Kidney (tissue), 14 donors: Measurements from ENCODE around the gene DNM3. TPM values are rescaled to one million over a fixed set of nuclear protein-coding genes. Genes with fewer than 3 reads are reported as not detected.

Source experiments
- DNase-seq, 5 donors: peaks; one replicate each; pipeline ENCODE4 v3.0.0-alpha.2; 2013 to 2020
- FAIRE-seq: peaks from 2 replicates; lab custom pipeline; 2012; peaks lifted over from hg19 to GRCh38; lab: Jason Lieb, UNC
- H3K27ac ChIP-seq, 2 donors: one replicate each; pipeline ENCODE4 v1.7.0; 2013; ENCODE audit warnings: low read depth in 2 of 2, low read length in 2 of 2, inconsistent platforms in 1 of 2
- H3K27me3 ChIP-seq: one replicate; pipeline ENCODE4 v1.7.1; 2013; ENCODE audit warnings: low read length, inconsistent platforms; ENCODE audit not compliant: control insufficient read depth, insufficient read depth
- H3K36me3 ChIP-seq, 3 donors: one replicate each; pipeline versions ENCODE4 v1.7.0 to v1.7.1; 2013; ENCODE audit warnings: low read length in 3 of 3, control low read depth in 1 of 3, inconsistent platforms in 1 of 3; ENCODE audit not compliant: insufficient read depth in 3 of 3, control insufficient read depth in 2 of 3
- H3K4me1 ChIP-seq, 3 donors: one replicate each; pipeline versions ENCODE4 v1.7.0 to v1.7.1; 2013; ENCODE audit warnings: low read length in 3 of 3, inconsistent platforms in 1 of 3, low read depth in 1 of 3; ENCODE audit not compliant: control insufficient read depth in 2 of 3, insufficient read depth in 2 of 3
- H3K4me3 ChIP-seq, 3 donors: one replicate each; pipeline versions ENCODE4 v1.7.0 to v1.8.1; 2013; ENCODE audit warnings: low read length in 3 of 3, control low read depth in 1 of 3, inconsistent platforms in 1 of 3
- H3K9ac ChIP-seq, 3 donors: one replicate each; pipeline versions ENCODE4 v1.7.0 to v1.7.1; 2013; ENCODE audit warnings: low read length in 3 of 3, control low read depth in 1 of 3, inconsistent platforms in 1 of 3
- H3K9me3 ChIP-seq, 3 donors: one replicate each; pipeline versions ENCODE4 v1.7.0 to v1.7.1; 2013; ENCODE audit warnings: low read length in 3 of 3, control low read depth in 1 of 3, inconsistent platforms in 1 of 3; ENCODE audit not compliant: control insufficient read depth in 2 of 3, insufficient read depth in 1 of 3
- CTCF ChIP-seq: IDR thresholded peaks from 3 replicates; pipeline ENCODE4 v1.5.1; 2012; ENCODE audit warnings: mild to moderate bottlenecking, moderate library complexity, borderline replicate concordance; ENCODE audit not compliant: insufficient read depth; ENCODE audit errors: extremely low read depth
- intact Hi-C: fragments of 100-400 bp; cut with DNase I; formaldehyde crosslinking; loops from one replicate; pipeline ENCODE4 v1.11.1; 2022
- polyA plus RNA-seq: library from polyadenylated mRNA; stranded (reverse); fragments of 350-450 nt; fragmentation: Illumina TruSeq; extraction: RNeasy Lipid Tissue Mini Kit (QIAGEN cat#74804); gene quantifications from one replicate; pipeline ENCODE4 v1.2.3, GENCODE V29; 2014; ENCODE audit warnings: low read depth, low replicate concordance; ENCODE audit not compliant: insufficient read depth
- total RNA-seq: library from RNA; stranded (reverse); fragmentation: NEBNext Ultra II Directional; extraction: Animal tissue kit (Norgen Biotek cat#: 25700); gene quantifications from one replicate; pipeline ENCODE4 v1.2.1, GENCODE V29; 2021
- donor health status: control.
- donor health status: control.
- donor health status: control.
- donor health status: control.
- donor health status: control.
- donor health status: DM: yes; HTN: yes; CAD: no.
- donor health status: Normal renal cell carcinoma (clear cell type).

The DNM3 gene
- total and polyA plus RNA-seq, 2 donors from 2014 or later, result 5.9 to 19.1 TPM

- intact Hi-C loops, result loop anchor here (10.0 kb wide), 1 partner anchor 344 kb away; no protein-coding TSS in a partner anchor
- Histone ChIP-seq H3K27me3 (no peaks in the 10 kb centered on the region), H3K36me3 (no peaks in the 10 kb centered on the region), H3K9me3 (no peaks in the 10 kb centered on the region), H3K4me3 (no peak overlapping the region), H3K27ac (no peak overlapping the region), H3K4me1 (no peaks in the 10 kb centered on the region), H3K9ac (no peak overlapping the region)
- FAIRE-seq (no peak), DNase-seq (no peak)
- no peak for TF ChIP-seq CTCF
Observed at GRCh38 chr1:171988243-171988885, 147.1 kb downstream of the DNM3 start.

GRCh38 chr1:171990371-171990770 is 149.1 kb downstream of the DNM3 start:
- no peaks in the 10 kb centered on the region for H3K9me3 ChIP-seq
- H3K36me3 ChIP-seq, result no peaks in the 10 kb centered on the region
- intact Hi-C loops, result no loop called here
- no peaks in the 10 kb centered on the region for H3K27me3 ChIP-seq
- H3K27ac ChIP-seq, result no peak overlapping the region
- no peak overlapping the region for H3K9ac ChIP-seq
- H3K4me1 ChIP-seq, result no peaks in the 10 kb centered on the region
- DNase-seq, result peak in 1 of 5 donors; percentile 43
- no peak for FAIRE-seq
- no peak for TF ChIP-seq CTCF
- no peak overlapping the region for H3K4me3 ChIP-seq

- Histone ChIP-seq H3K4me1 (no peaks in the 10 kb centered on the region), H3K4me3 (no peak overlapping the region), H3K9me3 (no peaks in the 10 kb centered on the region), H3K27ac (no peak overlapping the region), H3K9ac (no peak overlapping the region), H3K27me3 (no peaks in the 10 kb centered on the region), H3K36me3 (no peaks in the 10 kb centered on the region)
- FAIRE-seq, result no peak
- intact Hi-C loops, result no loop called here
- no peak for DNase-seq
- TF ChIP-seq CTCF, result no peak
Observed at GRCh38 chr1:171994293-171994692, 153.0 kb downstream of the DNM3 start.

GRCh38 chr1:171995573-171995972 is 154.3 kb downstream of the DNM3 start:
- Histone ChIP-seq H3K4me3 (no peak overlapping the region), H3K36me3 (no peaks in the 10 kb centered on the region), H3K9me3 (no peaks in the 10 kb centered on the region), H3K4me1 (no peaks in the 10 kb centered on the region), H3K27ac (no peak overlapping the region), H3K9ac (no peak overlapping the region), H3K27me3 (no peaks in the 10 kb centered on the region)
- no peak for TF ChIP-seq CTCF
- no peak for DNase-seq
- FAIRE-seq, result no peak
- intact Hi-C loops, result no loop called here
